Thyroid gland (tissue), 4 donors: ENCODE measurements around the gene SPINK9. TPM values are rescaled to one million over a fixed set of nuclear protein-coding genes. Genes with fewer than 3 reads are reported as not detected.

Experiments used
- DNase-seq, 2 donors: peaks; one replicate each; pipeline ENCODE4 v3.0.0-alpha.2; 2019
- H3K27ac ChIP-seq, 3 donors: fragments of 200-600 bp; sonication (generic); 1 replicate in 2 of 3; 2 replicates in 1 of 3; pipeline ENCODE4 v1.5.1; 2016 to 2019; ENCODE audit warnings: mild to moderate bottlenecking in 1 of 3, moderate library complexity in 1 of 3
- H3K27me3 ChIP-seq: fragments of 200-600 bp; sonication (generic); one replicate; pipeline ENCODE4 v1.5.1; 2019
- H3K36me3 ChIP-seq, 2 donors: fragments of 200-600 bp; sonication (generic); one replicate each; pipeline ENCODE4 v1.5.1; 2016 to 2019
- H3K4me1 ChIP-seq, 2 donors: fragments of 200-600 bp; sonication (generic); one replicate each; pipeline ENCODE4 v1.5.1; 2017 to 2019
- H3K4me3 ChIP-seq, 3 donors: fragments of 200-600 bp; sonication (generic); replicated peaks in 1 of 3; 1 replicate in 2 of 3; 2 replicates in 1 of 3; pipeline ENCODE4 v1.5.1; 2016; ENCODE audit warnings: mild to moderate bottlenecking in 1 of 3
- H3K9me3 ChIP-seq: fragments of 200-600 bp; sonication (generic); one replicate; pipeline ENCODE4 v1.5.1; 2017
- CTCF ChIP-seq, 6 experiments: fragments of 200-600 bp in 3 of 6; fragments of 450-650 bp in 3 of 6; sonication (generic) in 3 of 6; IDR thresholded peaks; one replicate each; pipeline ENCODE4 v1.5.1; 2016 to 2019; ENCODE audit warnings: antibody characterized with exemption in 6 of 6, mild to moderate bottlenecking in 2 of 6, inconsistent platforms in 1 of 6, moderate library complexity in 1 of 6
- POLR2A ChIP-seq, 2 donors: fragments of 450-650 bp; IDR thresholded peaks; one replicate each; pipeline ENCODE4 v1.6.1; 2017; ENCODE audit warnings: antibody characterized with exemption in 2 of 2, mild to moderate bottlenecking in 2 of 2, moderate library complexity in 1 of 2
- WGBS, 2 donors: methylation state at CpG; one replicate each; pipeline ENCODE4 v1.1.5; 2017; 5-methylcytosine and 5-hydroxymethylcytosine counted together
- intact Hi-C: fragments of 100-400 bp; cut with DNase I; formaldehyde crosslinking; loops from one replicate; pipeline ENCODE4 v1.15.1; 2023
- total RNA-seq, 4 donors: library from RNA; depleted of rRNA; stranded (reverse); fragments of >200 nt; gene quantifications; one replicate each; pipeline ENCODE4 v1.2.3, GENCODE V29; 2016

Gene SPINK9
- total RNA-seq = not detected

- no peak for DNase-seq
- 95% methylated on average over 3 of the region's 3 CpGs for WGBS, 2 donors
- intact Hi-C loops = no loop called here
- Histone ChIP-seq H3K4me3 (no peak within 1 kb of the TSS), H3K4me1 (no peaks in the 10 kb centered on the region), H3K9me3 (no peaks in the 10 kb centered on the region), H3K27me3 (no peaks in the 10 kb centered on the region), H3K27ac (no peak within 1 kb of the TSS), H3K36me3 (no peaks in the 10 kb centered on the region)
- TF ChIP-seq CTCF (IDR thresholded peaks at IDR 0.05) = no peak
- no peak for TF ChIP-seq POLR2A (IDR thresholded peaks at IDR 0.05)
Observed at GRCh38 chr5:148335259-148335658, at the start of gene SPINK9. Gene SPINK9 (plus strand): TSS chr5:148335559. CDS start chr5:148335614, 55 bp downstream.

GRCh38 chr5:148290271-148291195 lies 44.8 kb upstream of the SPINK9 start:
- no peaks in the 10 kb centered on the region for H3K27me3 ChIP-seq
- no peak overlapping the region for H3K4me3 ChIP-seq
- H3K27ac ChIP-seq = no peak overlapping the region
- TF ChIP-seq POLR2A (IDR thresholded peaks at IDR 0.05) (no peak), CTCF (IDR thresholded peaks at IDR 0.05) (peak in 3 of 6 experiments; percentile 42 to 48 (median 47))
- H3K36me3 ChIP-seq = no peaks in the 10 kb centered on the region
- 54 to 65% methylated on average over 6 of the region's 6 CpGs for WGBS, 2 donors
- no peaks in the 10 kb centered on the region for H3K4me1 ChIP-seq
- no peaks in the 10 kb centered on the region for H3K9me3 ChIP-seq
- DNase-seq = no peak
- intact Hi-C loops = no loop called here

DNA sequence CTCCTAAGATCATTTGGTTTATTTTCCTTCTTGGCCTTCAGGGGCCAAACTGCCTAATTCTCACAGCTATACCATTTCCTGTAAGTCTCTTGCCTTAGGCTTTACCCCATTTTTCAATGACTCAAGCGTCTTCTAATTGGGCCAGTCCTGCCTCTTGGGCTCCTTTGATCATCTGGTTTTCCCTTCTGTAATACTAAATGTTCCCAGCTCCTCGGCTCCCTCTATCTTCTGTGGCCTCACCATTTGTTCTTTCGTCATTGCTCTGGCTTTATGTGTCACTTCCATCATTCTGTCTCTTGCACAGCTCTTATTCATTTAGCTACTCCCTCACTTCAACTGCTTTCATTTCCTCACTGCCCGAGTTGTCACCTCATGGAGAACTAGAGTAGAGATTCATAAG lies 37.6 kb upstream of the SPINK9 start:
- H3K4me3 ChIP-seq = no peak overlapping the region
- H3K9me3 ChIP-seq = no peaks in the 10 kb centered on the region
- 78% methylated on average over 4 of the region's 4 CpGs for WGBS, 2 donors
- H3K27ac ChIP-seq = no peak overlapping the region
- TF ChIP-seq CTCF (IDR thresholded peaks at IDR 0.05) = no peak
- no peak for TF ChIP-seq POLR2A (IDR thresholded peaks at IDR 0.05)
- H3K27me3 ChIP-seq = no peaks in the 10 kb centered on the region
- H3K4me1 ChIP-seq = no peaks in the 10 kb centered on the region
- DNase-seq = no peak
- intact Hi-C loops = no loop called here
- no peaks in the 10 kb centered on the region for H3K36me3 ChIP-seq

DNA sequence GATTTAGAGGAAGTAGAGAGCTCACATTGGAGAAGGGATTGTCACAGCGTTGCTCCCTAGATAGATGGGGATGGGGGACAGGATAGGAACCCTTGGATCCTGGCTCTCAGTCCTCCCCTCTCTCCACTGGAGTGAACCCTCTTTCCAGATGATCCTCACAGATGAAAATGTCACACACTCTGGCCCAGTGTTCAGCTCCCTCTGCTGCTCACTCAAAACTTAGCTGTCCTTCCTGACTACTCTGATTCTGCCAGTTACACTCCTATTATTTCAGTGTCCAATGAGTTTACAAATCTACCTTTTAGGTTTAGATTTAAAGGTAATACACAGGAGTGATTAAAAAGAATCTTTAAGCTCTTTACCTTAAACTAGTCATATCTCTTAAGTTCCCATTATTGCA lies 28.9 kb upstream of the SPINK9 start:
- no peaks in the 10 kb centered on the region for H3K36me3 ChIP-seq
- H3K9me3 ChIP-seq = no peaks in the 10 kb centered on the region
- no peaks in the 10 kb centered on the region for H3K27me3 ChIP-seq
- no peak overlapping the region for H3K4me3 ChIP-seq
- H3K4me1 ChIP-seq = no peaks in the 10 kb centered on the region
- TF ChIP-seq CTCF (IDR thresholded peaks at IDR 0.05) (no peak), POLR2A (IDR thresholded peaks at IDR 0.05) (no peak)
- 69 to 76% methylated on average over 1 of the region's 1 CpG for WGBS, 2 donors
- DNase-seq = no peak
- intact Hi-C loops = no loop called here
- H3K27ac ChIP-seq = no peak overlapping the region

- Histone ChIP-seq H3K9me3 (no peaks in the 10 kb centered on the region), H3K4me1 (no peaks in the 10 kb centered on the region), H3K36me3 (no peaks in the 10 kb centered on the region), H3K4me3 (no peak overlapping the region), H3K27ac (no peak overlapping the region), H3K27me3 (no peaks in the 10 kb centered on the region)
- 76 to 84% methylated on average over 3 of the region's 3 CpGs for WGBS, 2 donors
- TF ChIP-seq POLR2A (IDR thresholded peaks at IDR 0.05) = no peak
- no peak for TF ChIP-seq CTCF (IDR thresholded peaks at IDR 0.05)
- intact Hi-C loops = no loop called here
- DNase-seq = no peak
Observed at GRCh38 chr5:148309019-148309418, 26.3 kb upstream of the SPINK9 start.
